Breast epithelium (tissue), 4 donors: ENCODE data around the gene ARHGAP4. TPM values are rescaled to one million over a fixed set of nuclear protein-coding genes. Genes with fewer than 3 reads are reported as not detected.

Source experiments
- DNase-seq, 2 donors: peaks; one replicate each; pipeline ENCODE4 v3.0.0-alpha.2; 2019; ENCODE audit warnings: low spot score in 2 of 2
- H3K27ac ChIP-seq, 2 donors: fragments of 200-600 bp; sonication (generic) in 1 of 2; one replicate each; pipeline ENCODE4 v1.5.1; 2016 to 2019; ENCODE audit warnings: mild to moderate bottlenecking in 1 of 2
- H3K27me3 ChIP-seq, 2 donors: fragments of 200-600 bp; sonication (generic) in 1 of 2; one replicate each; pipeline versions ENCODE4 v1.5.1 to v1.6.0; 2017 to 2019; ENCODE audit warnings: control low read depth in 1 of 2, mild to moderate bottlenecking in 1 of 2
- H3K36me3 ChIP-seq: fragments of 200-600 bp; one replicate; pipeline ENCODE4 v1.5.1; 2019
- H3K4me1 ChIP-seq, 2 donors: fragments of 200-600 bp; sonication (generic); one replicate each; pipeline ENCODE4 v1.5.1; 2016 to 2019; ENCODE audit warnings: control low read depth in 1 of 2
- H3K4me3 ChIP-seq, 3 donors: fragments of 200-600 bp; sonication (generic); 1 replicate in 2 of 3; 2 replicates in 1 of 3; pipeline ENCODE4 v1.5.1; 2016 to 2019; ENCODE audit warnings: mild to moderate bottlenecking in 3 of 3, moderate library complexity in 2 of 3
- H3K9me3 ChIP-seq, 2 donors: fragments of 200-600 bp; sonication (generic) in 1 of 2; one replicate each; pipeline ENCODE4 v1.5.1; 2016 to 2019; ENCODE audit warnings: control low read depth in 1 of 2
- POLR2A ChIP-seq: fragments of 450-650 bp; IDR thresholded peaks from one replicate; pipeline ENCODE4 v1.6.1; 2016; ENCODE audit warnings: antibody characterized with exemption, mild to moderate bottlenecking, moderate library complexity
- POLR2AphosphoS5 ChIP-seq, 3 donors: sonication (generic); formaldehyde crosslinking; IDR thresholded peaks; one replicate each; pipeline ENCODE4 v1.6.1; 2017; ENCODE audit warnings: antibody characterized with exemption in 3 of 3
- intact Hi-C: fragments of 100-400 bp; cut with DNase I; formaldehyde crosslinking; loops from one replicate; pipeline ENCODE4 v1.15.1; 2023; ENCODE audit warnings: low total_unique reads
- total RNA-seq, 3 donors: library from RNA; depleted of rRNA; stranded (reverse); fragments of >200 nt; gene quantifications; one replicate each; pipeline ENCODE4 v1.1.0, GENCODE V29; 2016
- TF ChIP-seq, protein P1 (sequence below), 3 donors: fragments of 450-650 bp; IDR thresholded peaks; one replicate each; pipeline ENCODE4 v1.5.1; 2016 to 2017; ENCODE audit warnings: antibody characterized with exemption in 3 of 3, mild to moderate bottlenecking in 3 of 3, moderate library complexity in 3 of 3

ARHGAP4 gene
- total RNA-seq, 3 donors from 2014 or later = 18.4 to 21.5 (median 19.8) TPM

DNA sequence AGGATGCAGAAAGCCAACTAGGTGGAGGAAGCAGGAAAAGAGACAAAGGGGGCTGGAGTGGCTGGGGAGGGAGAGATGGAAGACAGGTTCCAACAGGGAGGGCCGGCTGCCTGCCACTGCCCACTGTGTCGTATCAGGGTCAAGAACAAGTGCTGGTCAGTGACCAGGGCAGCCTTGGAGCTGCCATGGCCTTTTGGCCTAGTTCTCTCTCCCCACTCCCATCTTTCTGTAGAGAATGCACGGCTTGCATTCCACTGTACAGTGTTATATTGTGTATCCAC is 52.0 kb downstream of the ARHGAP4 start:
- no peaks in the 10 kb centered on the region for H3K36me3 ChIP-seq
- H3K4me3 ChIP-seq = no peak overlapping the region
- H3K4me1 ChIP-seq = no peaks in the 10 kb centered on the region
- H3K27me3 ChIP-seq = peaks cover 3 to 94% of the 10 kb centered on the region in 2 donors
- no peak for DNase-seq
- H3K9me3 ChIP-seq = no peaks in the 10 kb centered on the region
- intact Hi-C loops = no loop called here
- no peak for TF ChIP-seq POLR2A
- TF ChIP-seq, protein P1, sequence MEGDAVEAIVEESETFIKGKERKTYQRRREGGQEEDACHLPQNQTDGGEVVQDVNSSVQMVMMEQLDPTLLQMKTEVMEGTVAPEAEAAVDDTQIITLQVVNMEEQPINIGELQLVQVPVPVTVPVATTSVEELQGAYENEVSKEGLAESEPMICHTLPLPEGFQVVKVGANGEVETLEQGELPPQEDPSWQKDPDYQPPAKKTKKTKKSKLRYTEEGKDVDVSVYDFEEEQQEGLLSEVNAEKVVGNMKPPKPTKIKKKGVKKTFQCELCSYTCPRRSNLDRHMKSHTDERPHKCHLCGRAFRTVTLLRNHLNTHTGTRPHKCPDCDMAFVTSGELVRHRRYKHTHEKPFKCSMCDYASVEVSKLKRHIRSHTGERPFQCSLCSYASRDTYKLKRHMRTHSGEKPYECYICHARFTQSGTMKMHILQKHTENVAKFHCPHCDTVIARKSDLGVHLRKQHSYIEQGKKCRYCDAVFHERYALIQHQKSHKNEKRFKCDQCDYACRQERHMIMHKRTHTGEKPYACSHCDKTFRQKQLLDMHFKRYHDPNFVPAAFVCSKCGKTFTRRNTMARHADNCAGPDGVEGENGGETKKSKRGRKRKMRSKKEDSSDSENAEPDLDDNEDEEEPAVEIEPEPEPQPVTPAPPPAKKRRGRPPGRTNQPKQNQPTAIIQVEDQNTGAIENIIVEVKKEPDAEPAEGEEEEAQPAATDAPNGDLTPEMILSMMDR (IDR thresholded peaks at IDR 0.05) = no peak
- no peak for TF ChIP-seq POLR2AphosphoS5 (IDR thresholded peaks at IDR 0.05)
- H3K27ac ChIP-seq = no peak overlapping the region

DNA sequence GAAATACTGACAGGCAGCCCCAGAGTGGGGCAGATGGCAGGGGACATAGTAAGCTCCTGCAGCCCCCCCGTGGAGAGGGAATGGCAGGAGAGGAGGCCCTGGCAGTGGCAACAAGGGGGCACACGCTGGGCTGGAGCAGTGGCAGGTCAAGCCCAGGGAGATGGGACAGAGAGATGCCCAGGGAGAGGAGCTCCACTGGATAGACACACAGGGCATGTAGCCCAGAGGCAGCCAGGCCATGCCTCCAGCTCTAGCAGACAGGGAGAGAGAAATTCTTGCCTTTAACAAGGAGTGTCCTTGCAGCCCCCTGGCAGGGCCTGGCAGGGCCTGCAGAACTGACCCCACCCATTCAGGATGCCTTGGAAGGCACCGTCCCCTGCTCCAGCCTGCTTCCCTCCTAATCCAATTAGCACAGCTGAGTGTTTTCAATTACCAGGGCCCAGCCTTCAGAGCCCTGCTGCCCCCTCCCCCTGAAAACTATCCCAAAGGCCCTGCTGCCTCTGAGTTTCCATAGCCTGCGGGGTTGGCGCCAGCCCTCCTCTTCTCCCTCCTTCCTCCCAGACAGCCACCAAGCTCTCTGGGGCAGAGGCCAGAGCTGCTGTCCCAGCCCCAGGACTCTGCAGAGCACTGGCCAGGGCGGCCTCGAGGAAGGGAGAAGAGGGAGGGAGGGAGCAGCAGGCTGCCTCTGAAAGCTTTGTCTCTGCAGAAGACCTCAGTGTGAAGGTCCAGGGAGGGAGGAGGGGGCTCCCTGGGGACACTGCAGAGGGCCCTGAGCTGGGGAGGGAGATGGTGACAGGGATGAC is 52.6 kb downstream of the ARHGAP4 start:
- peaks cover 3 to 93% of the 10 kb centered on the region in 2 donors for H3K27me3 ChIP-seq
- no peak for TF ChIP-seq POLR2A
- TF ChIP-seq POLR2AphosphoS5 (IDR thresholded peaks at IDR 0.05) = no peak
- H3K27ac ChIP-seq = no peak overlapping the region
- no peak for DNase-seq
- no peaks in the 10 kb centered on the region for H3K36me3 ChIP-seq
- no peak overlapping the region for H3K4me3 ChIP-seq
- H3K4me1 ChIP-seq = no peaks in the 10 kb centered on the region
- intact Hi-C loops = no loop called here
- no peaks in the 10 kb centered on the region for H3K9me3 ChIP-seq

DNA sequence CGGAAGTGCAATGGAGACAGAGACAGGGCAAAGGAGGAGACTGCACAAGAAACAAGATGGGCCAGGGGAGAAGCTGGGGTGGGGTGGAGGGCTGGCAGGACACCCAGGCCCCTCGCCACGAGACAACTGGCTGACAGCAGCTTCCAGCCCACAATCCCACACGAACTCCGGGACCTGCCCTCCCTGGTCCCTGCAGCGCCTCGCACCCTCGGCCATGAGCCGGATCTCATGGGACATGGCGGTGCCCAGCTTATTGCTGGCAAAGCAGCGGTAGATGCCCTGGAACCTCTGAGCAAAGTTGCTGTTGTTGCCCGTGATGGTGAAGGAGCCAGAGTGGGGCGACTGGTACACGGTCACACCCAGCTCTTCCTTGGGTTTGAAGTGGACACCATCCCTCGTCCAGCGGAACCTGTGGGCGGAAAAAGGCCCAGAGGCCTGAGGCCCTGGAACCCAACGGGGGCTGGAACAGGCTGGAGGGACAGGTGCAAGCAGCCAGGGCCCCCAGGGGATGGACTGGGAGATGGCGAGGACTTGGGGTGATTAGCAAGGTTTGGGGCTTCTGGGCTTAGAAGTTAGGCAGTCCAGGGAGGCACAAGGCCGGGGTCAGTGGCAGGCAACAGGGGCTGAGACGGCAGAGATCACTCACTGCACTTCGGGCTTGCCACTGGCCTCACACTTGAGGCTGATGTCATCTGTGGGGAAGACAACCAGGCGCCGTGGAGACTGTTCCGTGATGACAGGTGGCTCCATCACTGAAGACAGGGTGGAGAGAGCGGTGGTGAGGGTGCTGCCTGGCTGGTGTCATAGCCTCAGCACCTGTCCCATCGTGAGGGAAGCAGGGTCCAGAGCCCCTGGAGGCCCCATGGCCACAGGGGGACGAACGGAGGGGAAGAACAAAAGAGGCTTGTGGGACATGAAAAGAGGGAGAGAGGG is 53.9 kb downstream of the ARHGAP4 start:
- no peaks in the 10 kb centered on the region for H3K9me3 ChIP-seq
- intact Hi-C loops = no loop called here
- no peak overlapping the region for H3K27ac ChIP-seq
- H3K4me1 ChIP-seq = no peaks in the 10 kb centered on the region
- H3K4me3 ChIP-seq = no peak overlapping the region
- H3K27me3 ChIP-seq = peaks cover 3 to 92% of the 10 kb centered on the region in 2 donors
- no peak for DNase-seq
- TF ChIP-seq POLR2AphosphoS5 (IDR thresholded peaks at IDR 0.05) = no peak
- TF ChIP-seq, protein P1 (IDR thresholded peaks at IDR 0.05) = no peak
- TF ChIP-seq POLR2A = no peak
- no peaks in the 10 kb centered on the region for H3K36me3 ChIP-seq

DNA sequence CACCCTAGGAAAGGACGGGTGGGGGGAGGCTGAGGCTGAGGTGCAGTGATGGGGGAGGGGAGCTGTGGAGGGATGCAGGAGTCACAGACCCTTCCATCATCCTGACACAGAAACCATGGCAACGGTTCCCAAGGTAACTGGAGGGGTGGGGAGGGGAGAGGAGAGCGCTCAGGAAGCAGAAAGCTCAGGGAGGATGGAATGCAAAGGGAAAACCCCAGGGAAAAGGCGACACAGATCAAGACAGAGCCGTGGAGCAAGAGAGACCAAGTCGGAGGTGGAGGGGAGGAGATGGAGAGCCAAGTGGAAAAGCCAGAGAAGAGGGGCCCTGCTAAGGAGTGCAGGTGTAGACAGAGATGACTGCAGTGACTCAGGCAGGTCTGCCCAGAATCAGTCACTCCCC is 54.6 kb downstream of the ARHGAP4 start:
- H3K36me3 ChIP-seq = no peaks in the 10 kb centered on the region
- no peak for DNase-seq
- H3K27ac ChIP-seq = no peak overlapping the region
- intact Hi-C loops = no loop called here
- H3K4me1 ChIP-seq = no peaks in the 10 kb centered on the region
- H3K4me3 ChIP-seq = no peak overlapping the region
- peaks cover 3 to 92% of the 10 kb centered on the region in 2 donors for H3K27me3 ChIP-seq
- TF ChIP-seq POLR2A (no peak), POLR2AphosphoS5 (IDR thresholded peaks at IDR 0.05) (no peak)
- TF ChIP-seq, protein P1 (IDR thresholded peaks at IDR 0.05) = no peak
- no peaks in the 10 kb centered on the region for H3K9me3 ChIP-seq

DNA sequence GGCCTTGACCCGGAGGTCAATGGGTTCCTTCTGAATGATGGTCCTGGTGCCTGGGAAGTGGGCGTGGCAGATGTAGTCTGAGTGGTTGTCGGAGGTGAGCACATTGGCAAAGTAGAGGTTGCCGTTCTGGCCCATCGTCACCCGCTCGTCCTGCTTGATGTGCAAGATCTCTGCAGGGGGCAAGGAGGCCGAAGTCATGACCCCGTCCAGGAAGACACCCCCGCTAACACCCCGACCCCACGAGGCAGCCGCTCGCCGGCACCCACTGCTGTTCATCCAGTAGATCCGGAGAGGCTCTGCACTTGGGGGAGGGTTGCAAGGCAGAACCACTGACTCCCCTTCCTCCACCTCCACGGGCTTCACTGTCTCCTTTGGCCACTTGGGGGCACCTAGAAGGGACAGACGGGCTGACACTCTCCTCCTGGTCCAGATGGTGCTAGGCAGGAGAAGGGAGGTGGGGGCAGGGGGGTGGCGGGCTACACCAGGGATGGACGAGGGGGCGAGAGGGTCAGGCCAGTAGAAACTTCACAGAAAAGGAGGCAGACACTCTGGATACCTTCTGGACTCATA is 55.2 kb downstream of the ARHGAP4 start:
- Histone ChIP-seq H3K36me3 (no peaks in the 10 kb centered on the region), H3K4me3 (no peak overlapping the region), H3K27ac (no peak overlapping the region), H3K9me3 (no peaks in the 10 kb centered on the region), H3K4me1 (no peaks in the 10 kb centered on the region), H3K27me3 (peaks cover 3 to 87% of the 10 kb centered on the region in 2 donors)
- TF ChIP-seq POLR2A = no peak
- TF ChIP-seq, protein P1 (IDR thresholded peaks at IDR 0.05) = no peak
- no peak for TF ChIP-seq POLR2AphosphoS5 (IDR thresholded peaks at IDR 0.05)
- no peak for DNase-seq
- intact Hi-C loops = no loop called here
